ENCODE measurements around the gene HCN2.

HCN2 gene

GRCh38 chr19:645912-646778, 56.5 kb downstream of the HCN2 start:
- H3K4me3 ChIP-seq (ENCODE audit: low read length) = no peak overlapping the region
- no peak for DNase-seq (ENCODE audit: low read depth)
- no peak for TF ChIP-seq CTCF (conservative IDR thresholded peaks at IDR 0.05; ENCODE audit: low read length)

DNA sequence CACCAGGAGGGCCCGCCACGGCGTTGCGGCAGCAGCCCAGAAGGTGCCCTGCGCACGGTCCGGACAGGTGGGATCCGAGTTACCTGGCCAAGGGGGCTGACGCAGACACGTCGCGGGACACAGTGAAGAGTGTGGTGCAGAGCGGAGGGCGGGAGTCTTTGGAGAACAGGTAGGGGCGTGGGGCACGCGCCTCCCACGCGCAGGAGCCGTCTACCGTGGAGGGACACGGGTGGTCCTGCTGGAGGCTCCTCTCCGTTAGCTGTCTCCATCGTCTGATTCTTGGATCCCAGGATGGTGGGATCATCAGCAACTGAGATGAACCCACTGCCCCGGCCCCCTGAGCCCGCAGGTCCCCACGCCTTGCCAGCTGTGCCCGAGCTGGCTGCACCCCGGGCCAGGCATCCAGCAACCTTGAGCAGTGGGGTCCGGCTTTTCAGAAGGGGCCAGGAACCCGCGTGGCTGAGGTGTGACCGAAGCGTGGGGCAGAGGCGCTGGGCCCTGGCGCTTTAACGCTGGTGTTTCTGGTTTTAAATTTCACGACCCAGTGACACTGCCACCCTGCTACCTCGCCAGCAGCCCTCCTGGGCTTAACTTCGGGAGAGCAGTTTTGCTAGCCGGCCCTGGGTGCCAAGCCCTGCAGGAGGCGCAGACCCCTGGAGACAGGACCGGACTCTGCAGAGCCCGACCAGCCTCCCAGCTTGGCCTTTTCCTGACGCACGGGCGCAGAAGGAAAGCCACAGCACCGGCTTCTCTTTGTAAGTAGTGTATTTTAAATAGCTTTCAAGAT, 57.3 kb downstream of the HCN2 start:
- no peak for DNase-seq (ENCODE audit: low read depth)
- no peak overlapping the region for H3K4me3 ChIP-seq (ENCODE audit: low read length)
- no peak for TF ChIP-seq CTCF (conservative IDR thresholded peaks at IDR 0.05; ENCODE audit: low read length)

DNA sequence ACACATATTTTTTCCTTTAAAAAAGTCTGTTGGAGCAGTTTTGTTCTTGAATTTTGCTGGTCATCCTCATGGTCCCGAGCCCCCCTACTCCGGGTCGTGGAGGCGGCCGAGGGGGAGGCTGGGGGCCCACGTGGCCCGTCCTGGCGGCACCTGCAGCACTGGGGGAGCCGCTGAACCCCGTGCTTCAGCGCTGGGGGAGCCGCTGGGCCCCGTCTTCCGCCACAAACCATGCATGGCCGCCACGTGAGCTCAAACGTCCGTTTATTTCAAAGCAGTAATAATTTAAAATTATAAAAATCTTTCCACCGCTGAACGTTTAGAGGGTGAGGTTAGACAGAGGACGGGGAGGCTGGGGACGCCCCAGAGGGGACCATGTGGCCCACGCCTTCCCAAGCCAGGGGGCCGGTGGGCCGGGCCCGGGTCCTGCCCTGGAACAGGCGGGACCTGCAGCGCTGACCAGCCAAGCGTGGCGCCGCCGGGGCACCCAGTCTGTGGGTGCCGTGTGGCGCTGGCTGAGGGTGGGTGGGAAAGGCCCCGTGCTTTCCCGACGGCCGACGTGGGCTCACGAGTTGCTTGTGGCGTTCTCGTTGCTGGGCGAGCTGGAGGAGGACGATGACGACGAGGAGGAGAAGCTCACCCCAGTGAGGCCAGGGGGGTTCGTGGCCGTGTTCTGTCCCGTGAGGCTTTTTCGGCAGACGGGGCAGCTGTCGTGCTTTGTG, 58.0 kb downstream of the HCN2 start:
- no peak for TF ChIP-seq CTCF (conservative IDR thresholded peaks at IDR 0.05; ENCODE audit: low read length)
- H3K4me3 ChIP-seq (ENCODE audit: low read length) = no peak overlapping the region
- no peak for DNase-seq (ENCODE audit: low read depth)

DNA sequence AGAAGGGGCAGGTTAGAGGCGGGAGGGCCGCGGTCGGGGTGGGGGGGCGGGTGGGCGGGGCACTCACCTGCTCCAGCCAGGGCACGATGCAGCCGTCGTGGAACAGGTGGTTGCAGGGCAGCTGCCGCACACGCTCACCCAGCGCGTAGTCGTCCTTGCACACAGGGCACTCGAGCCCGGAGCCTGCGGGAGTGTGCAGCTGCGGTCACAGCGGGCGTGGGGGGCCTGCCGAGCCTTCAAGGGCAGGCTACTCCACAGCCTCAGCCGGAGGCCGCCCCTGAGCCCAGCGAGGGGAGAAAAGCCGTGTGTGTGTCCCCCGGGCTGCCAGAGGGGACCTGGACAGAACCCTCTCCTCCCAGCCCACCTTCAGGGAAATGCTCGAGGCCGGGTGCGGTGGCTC, 58.6 kb downstream of the HCN2 start:
- TF ChIP-seq CTCF (conservative IDR thresholded peaks at IDR 0.05; ENCODE audit: low read length) = no peak
- no peak overlapping the region for H3K4me3 ChIP-seq (ENCODE audit: low read length)
- no peak for DNase-seq (ENCODE audit: low read depth)

GRCh38 chr19:648904-649801, 59.5 kb downstream of the HCN2 start:
- H3K4me3 ChIP-seq (ENCODE audit: low read length) = no peak overlapping the region
- TF ChIP-seq CTCF (conservative IDR thresholded peaks at IDR 0.05; ENCODE audit: low read length) = no peak
- no peak for DNase-seq (ENCODE audit: low read depth)

DNA sequence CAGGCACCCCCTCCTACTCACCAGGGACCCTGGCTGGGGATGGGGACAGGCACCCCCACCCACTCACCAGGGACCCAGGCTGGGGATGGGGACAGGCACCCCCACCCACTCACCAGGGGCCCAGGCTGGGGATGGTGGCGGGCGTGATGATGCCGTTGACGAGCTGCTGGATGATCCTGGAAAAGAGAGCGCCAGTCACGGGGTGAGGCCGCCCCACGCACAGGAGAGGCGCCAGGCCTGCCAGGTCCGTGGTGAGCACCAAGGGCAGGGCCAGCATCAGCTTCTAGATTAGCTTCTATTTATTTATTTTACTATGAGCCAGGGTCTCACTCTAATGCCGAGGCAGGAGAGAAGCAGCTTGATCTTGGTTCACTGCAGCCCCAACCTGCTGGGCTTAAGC, 60.4 kb downstream of the HCN2 start:
- no peak overlapping the region for H3K4me3 ChIP-seq (ENCODE audit: low read length)
- no peak for TF ChIP-seq CTCF (conservative IDR thresholded peaks at IDR 0.05; ENCODE audit: low read length)
- DNase-seq (ENCODE audit: low read depth) = no peak

Data from AG10803 (cell line).